ENCODE results near the gene COL6A2. TPM values are rescaled to one million over a fixed set of nuclear protein-coding genes. Genes with fewer than 3 reads are reported as not detected.

COL6A2 gene
- total RNA-seq, 1 donor from 2014 or later = 114 TPM

DNA sequence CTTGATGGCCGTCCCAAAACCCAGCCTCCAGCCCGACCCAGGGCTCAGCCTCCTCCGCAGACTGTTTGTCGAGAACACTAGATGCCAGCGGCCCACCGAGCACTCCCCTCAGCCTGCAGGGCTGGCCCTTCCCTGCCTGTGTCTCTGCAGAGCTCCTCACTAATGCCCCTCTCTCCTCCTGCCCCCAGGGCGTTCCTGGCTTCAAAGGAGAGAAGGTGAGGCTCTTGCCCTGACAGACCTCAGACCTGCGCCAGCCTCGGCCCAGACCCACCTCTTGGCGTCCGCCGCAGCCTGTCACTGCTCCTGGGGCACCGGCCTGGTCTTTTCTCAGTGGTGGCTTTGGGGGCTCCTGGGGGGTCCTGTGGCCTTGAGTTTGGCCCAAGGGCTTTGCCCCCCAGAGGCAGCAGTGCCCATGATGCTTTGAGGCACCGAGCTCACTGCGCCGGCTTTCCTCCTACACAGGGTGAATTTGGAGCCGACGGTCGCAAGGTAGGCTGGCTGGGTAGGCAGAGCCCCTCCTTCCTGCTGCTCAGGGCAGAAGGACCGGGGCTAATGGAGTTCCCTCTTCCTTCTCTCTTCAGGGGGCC, 18.4 kb downstream of the COL6A2 start:
- peak; percentile 65 for DNase-seq (ENCODE audit: extremely low spot score, unreplicated experiment)
- H3K27me3 Mint-ChIP-seq = no peaks in the 10 kb centered on the region

GRCh38 chr21:46116776-46117585, 19.1 kb downstream of the COL6A2 start:
- Mint-ChIP-seq H3K9me3 (no peaks in the 10 kb centered on the region), H3K27ac (no peak overlapping the region), H3K4me1 (ENCODE audit: unreplicated experiment) (no peaks in the 10 kb centered on the region), H3K27me3 (no peaks in the 10 kb centered on the region), H3K4me3 (no peak overlapping the region), H3K36me3 (peaks cover 3% of the 10 kb centered on the region)
- TF ChIP-seq, protein P1, sequence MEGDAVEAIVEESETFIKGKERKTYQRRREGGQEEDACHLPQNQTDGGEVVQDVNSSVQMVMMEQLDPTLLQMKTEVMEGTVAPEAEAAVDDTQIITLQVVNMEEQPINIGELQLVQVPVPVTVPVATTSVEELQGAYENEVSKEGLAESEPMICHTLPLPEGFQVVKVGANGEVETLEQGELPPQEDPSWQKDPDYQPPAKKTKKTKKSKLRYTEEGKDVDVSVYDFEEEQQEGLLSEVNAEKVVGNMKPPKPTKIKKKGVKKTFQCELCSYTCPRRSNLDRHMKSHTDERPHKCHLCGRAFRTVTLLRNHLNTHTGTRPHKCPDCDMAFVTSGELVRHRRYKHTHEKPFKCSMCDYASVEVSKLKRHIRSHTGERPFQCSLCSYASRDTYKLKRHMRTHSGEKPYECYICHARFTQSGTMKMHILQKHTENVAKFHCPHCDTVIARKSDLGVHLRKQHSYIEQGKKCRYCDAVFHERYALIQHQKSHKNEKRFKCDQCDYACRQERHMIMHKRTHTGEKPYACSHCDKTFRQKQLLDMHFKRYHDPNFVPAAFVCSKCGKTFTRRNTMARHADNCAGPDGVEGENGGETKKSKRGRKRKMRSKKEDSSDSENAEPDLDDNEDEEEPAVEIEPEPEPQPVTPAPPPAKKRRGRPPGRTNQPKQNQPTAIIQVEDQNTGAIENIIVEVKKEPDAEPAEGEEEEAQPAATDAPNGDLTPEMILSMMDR (conservative IDR thresholded peaks at IDR 0.05) = no peak
- peak; percentile 66 for DNase-seq (ENCODE audit: extremely low spot score, unreplicated experiment)

More for the DNA sequence above, 18.4 kb downstream of the COL6A2 start:
- Mint-ChIP-seq H3K36me3 (peaks cover 3% of the 10 kb centered on the region), H3K27ac (no peak overlapping the region), H3K9me3 (no peaks in the 10 kb centered on the region), H3K4me3 (no peak overlapping the region), H3K4me1 (ENCODE audit: unreplicated experiment) (no peaks in the 10 kb centered on the region)
- TF ChIP-seq, protein P1 (conservative IDR thresholded peaks at IDR 0.05) = no peak

- no peak overlapping the region for H3K27ac Mint-ChIP-seq
- no peak for DNase-seq (ENCODE audit: extremely low spot score, unreplicated experiment)
- TF ChIP-seq, protein P1 (conservative IDR thresholded peaks at IDR 0.05) = no peak
- no peaks in the 10 kb centered on the region for H3K4me1 Mint-ChIP-seq (ENCODE audit: unreplicated experiment)
- H3K4me3 Mint-ChIP-seq = no peak overlapping the region
- peaks cover 6% of the 10 kb centered on the region for H3K36me3 Mint-ChIP-seq
- H3K9me3 Mint-ChIP-seq = no peaks in the 10 kb centered on the region
- no peaks in the 10 kb centered on the region for H3K27me3 Mint-ChIP-seq
Observed at GRCh38 chr21:46117586-46118315, 19.8 kb downstream of the COL6A2 start.

DNA sequence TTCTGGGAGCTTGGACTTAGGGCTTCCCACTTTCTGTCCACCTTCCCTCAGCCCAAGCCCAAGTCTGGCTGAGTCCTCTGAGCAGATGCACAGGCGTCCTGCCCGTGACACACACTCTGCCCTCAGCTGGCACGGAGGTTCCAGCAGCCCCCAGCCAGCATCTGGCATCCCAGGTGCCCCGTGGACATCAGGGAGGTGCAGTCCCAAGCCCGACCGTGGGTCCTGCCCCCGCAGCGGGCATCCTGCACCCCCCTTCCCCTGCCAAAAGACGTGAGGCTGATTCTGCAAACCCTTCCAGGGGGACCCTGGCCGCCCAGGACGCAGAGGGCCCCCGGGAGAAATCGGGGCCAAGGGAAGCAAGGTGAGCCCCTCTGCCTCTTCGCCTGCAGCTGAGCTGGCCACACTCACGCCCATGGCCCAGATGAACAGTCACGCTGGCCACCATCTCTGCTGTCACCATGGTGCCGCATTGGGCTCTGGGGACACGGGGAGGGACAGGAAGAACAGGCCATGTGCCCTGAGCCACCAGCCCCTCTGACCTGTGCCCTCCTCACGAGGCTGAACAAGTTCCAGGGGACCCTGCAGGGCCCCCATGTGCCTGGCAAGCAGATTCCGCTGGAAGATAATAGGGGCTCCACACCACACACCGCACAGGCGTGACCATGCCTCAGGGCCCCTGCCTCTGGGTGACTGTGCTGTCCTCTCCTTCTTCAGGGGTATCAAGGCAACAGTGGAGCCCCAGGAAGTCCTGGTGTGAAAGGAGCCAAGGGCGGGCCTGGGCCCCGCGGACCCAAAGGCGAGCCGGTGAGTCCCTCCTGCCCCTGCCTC, 20.6 kb downstream of the COL6A2 start:
- Mint-ChIP-seq H3K27me3 (no peaks in the 10 kb centered on the region), H3K9me3 (no peaks in the 10 kb centered on the region), H3K27ac (no peak overlapping the region), H3K4me3 (no peak overlapping the region), H3K36me3 (peaks cover 6% of the 10 kb centered on the region), H3K4me1 (ENCODE audit: unreplicated experiment) (no peaks in the 10 kb centered on the region)
- peak; percentile 65 for DNase-seq (ENCODE audit: extremely low spot score, unreplicated experiment)
- TF ChIP-seq, protein P1 (conservative IDR thresholded peaks at IDR 0.05) = no peak

GRCh38 chr21:46119144-46119636, 21.3 kb downstream of the COL6A2 start:
- TF ChIP-seq, protein P1 (conservative IDR thresholded peaks at IDR 0.05) = no peak

More at GRCh38 chr21:46119144-46119636, 21.3 kb downstream of the COL6A2 start:
- no peaks in the 10 kb centered on the region for H3K4me1 Mint-ChIP-seq (ENCODE audit: unreplicated experiment)
- H3K27me3 Mint-ChIP-seq = no peaks in the 10 kb centered on the region
- H3K36me3 Mint-ChIP-seq = peaks cover 3% of the 10 kb centered on the region
- peak; percentile 65 for DNase-seq (ENCODE audit: extremely low spot score, unreplicated experiment)
- H3K9me3 Mint-ChIP-seq = no peaks in the 10 kb centered on the region
- no peak overlapping the region for H3K27ac Mint-ChIP-seq
- H3K4me3 Mint-ChIP-seq = no peak overlapping the region
